ENCODE results near the gene CHST11.
"Not testable (repeated sequence)": the region's sequence is repeated elsewhere in the genome, so short reads cannot be mapped to it uniquely, and the experiment has no call there.

The CHST11 gene

DNA sequence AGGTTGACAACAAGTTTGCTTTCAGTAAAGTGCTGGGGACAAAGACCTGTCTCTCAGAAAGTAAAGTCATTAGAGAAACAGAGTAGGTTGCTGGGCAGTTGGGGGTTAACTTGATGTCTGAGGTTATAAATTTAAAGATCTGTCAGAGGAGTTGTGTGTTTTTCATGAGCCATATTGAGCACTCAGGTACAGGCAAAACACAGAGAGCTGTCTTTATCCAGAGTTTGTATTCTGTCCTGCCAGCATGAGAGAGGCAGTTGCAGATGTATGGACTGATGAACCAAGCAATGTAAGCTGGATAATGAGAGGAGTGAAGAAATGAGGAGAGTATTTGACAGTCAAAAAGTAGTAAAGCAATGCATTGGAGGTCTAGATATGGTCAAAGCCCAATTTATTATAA, 344.7 kb downstream of the CHST11 start:
- no peak for DNase-seq (ENCODE audit: low read depth in 2 of 2)

DNA sequence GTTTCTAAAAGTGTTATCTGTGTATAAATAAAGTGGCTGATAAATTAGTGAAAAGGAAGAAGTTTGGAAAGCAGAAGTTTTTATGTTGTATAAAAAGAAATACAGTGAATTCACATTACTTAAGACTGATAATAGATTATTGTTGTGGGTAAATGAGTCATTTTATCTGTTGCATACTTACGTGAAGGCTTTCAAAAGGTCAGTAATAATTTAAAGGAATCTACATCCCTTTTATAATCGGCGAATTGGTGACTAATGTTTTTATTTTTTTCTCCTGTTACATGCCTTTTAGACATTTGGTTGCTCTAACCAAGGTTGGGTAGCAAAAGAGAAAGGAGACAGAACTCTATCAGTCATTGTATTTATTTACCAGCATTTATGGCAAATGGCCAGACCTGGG, 345.5 kb downstream of the CHST11 start:
- DNase-seq (ENCODE audit: low read depth in 2 of 2) = no peak

DNA sequence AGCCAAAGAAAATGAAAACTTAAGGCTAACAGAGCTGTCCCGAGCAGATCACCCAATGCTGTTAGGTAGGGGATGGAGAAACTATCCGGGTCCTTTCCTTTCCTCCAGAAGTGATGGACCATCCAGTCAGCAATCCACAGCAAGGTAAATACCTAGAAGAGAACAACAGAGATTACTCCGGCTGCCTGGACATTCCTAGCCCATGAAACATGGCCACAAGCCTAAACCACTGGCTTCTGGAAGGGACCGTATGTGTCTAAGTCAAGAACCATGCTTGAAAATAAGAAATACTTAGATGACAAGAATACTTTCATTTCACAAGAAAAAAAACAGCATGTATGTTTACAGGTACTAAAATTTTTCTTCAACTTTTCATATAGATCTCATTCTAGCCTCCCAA, 348.4 kb downstream of the CHST11 start:
- DNase-seq (ENCODE audit: low read depth in 2 of 2) = no peak

DNA sequence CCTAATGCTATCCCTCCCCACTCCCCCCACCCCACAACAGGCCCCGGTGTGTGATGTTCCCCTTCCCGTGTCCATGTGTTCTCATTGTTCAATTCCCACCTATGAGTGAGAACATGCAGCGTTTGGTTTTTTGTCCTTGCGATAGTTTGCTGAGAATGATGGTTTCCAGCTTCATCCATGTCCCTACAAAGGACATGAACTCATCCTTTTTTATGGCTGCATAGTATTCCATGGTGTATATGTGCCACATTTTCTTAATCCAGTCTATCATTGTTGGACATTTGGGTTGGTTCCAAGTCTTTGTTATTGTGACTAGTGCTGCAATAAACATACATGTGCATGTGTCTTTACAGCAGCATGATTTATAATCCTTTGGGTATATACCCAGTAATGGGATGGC, 349.4 kb downstream of the CHST11 start:
- DNase-seq (ENCODE audit: low read depth in 2 of 2) = not testable (repeated sequence)

DNA sequence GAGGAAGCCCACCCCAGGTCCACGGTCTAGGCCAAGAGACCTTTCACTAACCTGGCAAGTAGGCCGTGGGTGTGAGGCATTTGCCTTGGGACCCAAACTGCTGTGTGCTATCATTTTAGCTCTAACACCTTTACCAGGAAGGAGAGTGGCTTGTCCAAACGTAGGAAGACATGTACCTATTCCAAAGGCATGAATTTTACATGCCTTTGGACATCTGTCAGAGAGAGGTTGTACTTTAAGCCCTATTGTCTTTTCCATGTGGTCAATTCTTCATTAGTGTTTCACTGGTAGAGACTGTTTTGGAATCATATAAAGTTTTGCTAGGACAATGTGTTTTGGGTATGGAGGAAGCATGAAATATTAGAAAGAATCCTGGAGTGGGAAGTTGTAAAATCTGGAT, 352.5 kb downstream of the CHST11 start:
- DNase-seq (ENCODE audit: low read depth in 2 of 2) = no peak

DNA sequence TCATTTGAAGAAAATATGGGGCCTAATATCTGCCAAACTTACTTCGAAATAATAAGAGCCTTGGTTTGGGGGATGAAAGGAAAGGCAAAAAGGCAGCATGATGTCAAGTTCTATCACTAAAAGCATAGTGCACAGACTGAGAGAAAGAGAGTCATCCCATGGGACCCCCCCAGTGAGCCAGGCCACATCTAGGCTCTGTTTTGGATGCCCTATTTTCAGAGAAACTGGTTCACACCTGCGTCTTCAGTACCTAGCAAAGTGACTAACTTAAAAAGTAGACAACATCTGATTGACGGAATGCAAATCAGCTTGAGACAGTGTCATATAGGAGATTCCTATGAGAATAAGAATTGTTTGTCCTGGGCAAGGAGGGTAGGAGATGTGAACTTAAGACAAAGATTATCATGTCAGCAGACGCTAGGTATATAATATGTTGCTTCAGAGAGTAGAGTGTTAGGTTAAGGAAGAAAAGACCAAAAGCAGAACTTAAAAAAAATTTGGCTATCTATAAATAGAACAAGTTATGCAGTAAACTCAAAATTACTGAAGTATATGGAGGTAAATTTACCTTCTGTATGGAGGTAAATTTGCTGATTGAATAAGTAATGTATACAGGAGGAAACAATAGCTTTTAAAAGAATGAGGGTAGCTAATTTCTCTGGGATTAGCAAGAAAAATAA, 353.1 kb downstream of the CHST11 start:
- no peak for DNase-seq (ENCODE audit: low read depth in 2 of 2)
